ENCODE data around the gene SNRPD3. TPM values are rescaled to one million over a fixed set of nuclear protein-coding genes. Genes with fewer than 3 reads are reported as not detected.
A peak's percentile ranks its signal among the peaks of the same experiment; 100 is the strongest.
"Not testable (repeated sequence)": the region's sequence is repeated elsewhere in the genome, so short reads cannot be mapped to it uniquely, and the experiment has no call there.

SNRPD3 gene
- total RNA-seq, 4 donors from 2014 or later = 107 to 135 (median 115) TPM

DNA sequence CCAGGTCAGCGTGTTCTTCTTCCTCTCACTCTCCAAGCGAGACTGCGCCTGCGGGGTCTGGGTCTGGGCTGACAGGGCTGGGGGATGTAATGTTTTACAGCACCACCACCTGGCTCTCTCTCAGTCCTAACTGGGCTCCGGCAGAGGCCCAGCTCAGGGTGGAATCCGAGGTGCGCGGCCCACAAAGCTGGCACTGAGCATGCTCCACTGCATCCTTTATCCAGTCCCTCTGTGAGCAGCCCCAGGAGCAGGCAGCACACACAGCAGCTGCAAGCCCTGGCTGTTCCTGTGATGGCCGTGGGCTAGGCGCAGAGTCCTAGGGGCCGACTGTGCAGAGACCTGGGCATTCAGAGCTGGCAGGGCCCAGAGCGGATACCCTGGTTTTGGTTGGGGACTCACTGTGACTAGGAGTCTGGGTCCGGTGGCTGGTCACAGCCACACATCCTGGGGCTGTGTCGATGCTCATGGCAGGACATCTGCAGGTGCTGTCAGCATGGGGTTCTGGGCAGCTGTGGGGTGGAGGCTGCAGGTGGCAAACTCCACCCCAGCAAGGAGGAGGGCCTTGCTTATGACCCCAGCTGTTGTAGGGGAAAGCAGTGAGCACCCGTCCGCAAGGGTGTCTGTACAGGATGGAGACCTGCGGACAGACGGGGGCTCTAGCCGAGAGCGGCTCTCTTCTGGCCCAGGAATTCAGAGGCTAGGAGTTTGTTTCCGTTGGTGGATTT lies 33.1 kb downstream of the SNRPD3 start:
- TF ChIP-seq CTCF (IDR thresholded peaks at IDR 0.05) = no peak
- DNase-seq (ENCODE audit: low spot score) (no peak), ATAC-seq (ENCODE audit: low FRiP score) (no peak)

DNA sequence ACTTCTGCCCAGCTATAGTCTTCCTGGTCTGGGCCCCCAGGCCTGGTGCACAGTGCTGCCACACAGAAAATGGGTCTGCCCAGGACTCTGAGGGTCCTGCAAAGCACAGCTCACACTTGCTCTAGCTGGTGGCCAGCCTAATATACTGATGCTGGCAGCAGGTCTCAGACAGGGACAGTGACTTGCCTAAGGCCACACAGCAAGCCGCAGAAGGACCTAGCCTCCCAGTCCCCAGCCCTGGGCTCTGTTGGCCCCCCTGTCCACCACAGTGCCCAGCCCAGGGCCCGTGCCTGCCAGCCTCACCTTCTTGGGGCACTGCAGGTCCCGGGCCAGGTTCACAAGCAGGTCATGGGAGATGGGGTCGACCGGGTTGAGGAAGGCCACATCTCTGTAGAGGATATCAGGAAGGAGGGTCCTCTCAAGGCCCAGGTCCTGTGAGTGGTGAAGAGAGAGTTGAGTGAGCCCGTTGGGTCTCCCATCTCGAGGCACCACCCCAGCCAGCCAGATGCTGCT lies 33.8 kb downstream of the SNRPD3 start:
- DNase-seq (ENCODE audit: low spot score) (no peak), ATAC-seq (ENCODE audit: low FRiP score) (no peak)
- TF ChIP-seq CTCF (IDR thresholded peaks at IDR 0.05) = no peak

- DNase-seq (ENCODE audit: low spot score) (no peak), ATAC-seq (ENCODE audit: low FRiP score) (no peak)
- no peak for TF ChIP-seq CTCF (IDR thresholded peaks at IDR 0.05)
Measured at GRCh38 chr22:24590596-24591173, 34.9 kb downstream of the SNRPD3 start.

GRCh38 chr22:24591286-24591830 lies 35.6 kb downstream of the SNRPD3 start:
- no peak for DNase-seq (ENCODE audit: low spot score)
- no peak for TF ChIP-seq CTCF (IDR thresholded peaks at IDR 0.05)
- no peak for ATAC-seq (ENCODE audit: low FRiP score)

DNA sequence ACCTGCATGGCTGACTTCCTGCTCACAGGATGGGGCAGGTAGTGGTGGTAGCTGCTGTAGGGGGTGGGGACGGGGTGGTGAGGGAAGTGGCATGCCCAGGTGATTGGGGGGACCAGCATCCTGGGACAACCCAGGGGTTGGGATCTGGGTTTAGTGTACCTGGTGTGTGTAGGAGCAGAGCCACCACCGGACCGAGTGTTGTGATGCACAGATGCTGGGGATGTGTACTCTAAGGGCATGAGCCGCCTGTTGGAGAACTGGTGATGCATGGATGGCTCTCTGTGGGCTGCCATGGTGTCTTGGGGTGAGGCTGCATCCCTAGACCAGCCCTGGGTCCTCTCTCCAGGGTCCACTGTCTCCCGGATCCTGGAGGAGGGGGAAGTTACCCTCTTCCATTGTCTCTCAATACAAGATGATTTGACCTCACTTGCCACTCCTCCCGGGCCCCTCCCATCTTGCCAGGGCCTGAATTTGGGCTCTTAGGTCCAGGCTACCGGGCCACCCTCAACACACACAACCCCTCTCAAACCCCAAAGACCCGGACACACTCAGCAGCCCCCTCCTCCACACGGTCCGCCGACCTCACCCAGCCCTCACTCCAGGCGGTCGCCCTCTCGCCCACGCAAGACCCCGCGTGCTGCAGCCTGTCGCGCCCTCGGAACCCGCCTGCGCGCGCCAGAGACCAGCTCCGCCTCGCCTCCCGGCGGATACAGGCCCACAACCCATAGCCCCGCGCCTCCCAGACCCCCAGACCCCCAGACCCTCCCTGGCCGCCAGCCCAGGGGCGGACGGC lies 36.5 kb downstream of the SNRPD3 start:
- TF ChIP-seq CTCF (IDR thresholded peaks at IDR 0.05) = no peak
- ATAC-seq (ENCODE audit: low FRiP score) (peak; percentile 30), DNase-seq (ENCODE audit: low spot score) (no peak)

GRCh38 chr22:24592851-24593558 lies 37.2 kb downstream of the SNRPD3 start, which contains the start of gene LRRC75B:
LRRC75B (minus strand) TSS chr22:24593073; CDS start chr22:24593039, 34 bp downstream.
- DNase-seq (ENCODE audit: low spot score) (peak; percentile 43), ATAC-seq (ENCODE audit: low FRiP score) (peak; percentile 89)
- no peak for TF ChIP-seq CTCF (IDR thresholded peaks at IDR 0.05)

DNA sequence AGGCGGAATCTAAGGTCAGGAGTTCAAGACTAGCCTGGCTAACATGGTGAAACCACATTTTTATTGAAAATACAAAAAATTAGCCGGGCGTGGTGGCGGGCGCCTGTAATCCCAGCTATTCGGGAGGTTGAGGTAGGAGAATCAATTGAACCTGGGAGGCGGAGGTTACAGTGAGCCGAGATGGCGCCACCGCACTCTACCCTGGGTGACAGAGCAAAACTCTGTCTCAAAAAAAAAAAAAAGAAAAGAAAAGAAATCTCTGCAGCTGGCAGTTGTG lies 37.7 kb downstream of the SNRPD3 start:
- DNase-seq (ENCODE audit: low spot score); ATAC-seq (ENCODE audit: low FRiP score): not testable (repeated sequence)

All from omental fat pad (tissue), 4 donors.